ENCODE results near the gene MEIOB. TPM values are rescaled to one million over a fixed set of nuclear protein-coding genes. Genes with fewer than 3 reads are reported as not detected.

MEIOB gene
- total RNA-seq, 1 experiment from 2014 or later: not detected

DNA sequence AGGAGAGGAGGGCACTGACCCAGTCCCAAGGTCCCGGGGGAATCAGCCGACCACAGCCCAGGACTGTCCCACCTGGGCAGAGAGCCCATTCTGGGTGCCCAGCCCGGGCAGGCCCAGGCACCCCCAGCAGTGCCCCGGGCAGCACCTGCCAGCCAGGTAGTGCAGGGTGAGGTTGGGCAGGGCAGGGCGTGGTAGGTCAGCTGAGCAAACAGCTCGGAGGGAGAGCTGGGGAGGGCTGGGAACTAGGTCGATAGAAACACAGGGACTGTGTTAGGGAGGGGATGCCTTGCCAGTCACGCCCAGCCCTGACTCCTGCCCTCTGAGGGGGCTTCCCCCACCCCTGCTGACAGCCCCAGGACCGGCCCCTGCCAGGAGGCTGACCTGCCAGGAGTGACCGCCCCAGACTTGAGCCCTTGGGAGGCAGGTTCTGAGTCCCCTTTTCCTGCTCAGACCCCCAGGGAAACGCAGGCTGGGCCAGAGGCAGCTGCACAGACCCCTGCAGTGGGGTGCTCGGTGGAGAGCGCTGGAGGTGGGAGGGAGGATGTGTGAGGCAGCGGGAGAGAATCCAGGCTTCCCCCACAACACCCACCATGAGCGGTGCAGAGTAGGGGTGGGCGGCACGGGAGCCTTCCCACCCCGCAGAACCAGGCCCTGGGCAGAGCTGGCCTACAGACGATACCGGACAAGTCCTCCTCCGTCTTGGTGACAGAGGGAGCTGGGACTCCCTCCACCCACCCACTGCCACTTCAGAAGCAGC is 41.5 kb upstream of the MEIOB start:
- ATAC-seq: peak; percentile 90
- CTCF ChIA-PET: no interaction called here
- Histone ChIP-seq H3K27ac (ENCODE audit: low read length) (no peak overlapping the region), H3K9ac (ENCODE audit: low read length) (no peak overlapping the region), H3K4me3 (ENCODE audit: low read length) (no peak overlapping the region), H4K20me1 (ENCODE audit: low read length) (no peaks in the 10 kb centered on the region), H2AFZ (ENCODE audit: low read length) (no peak overlapping the region), H3K27me3 (ENCODE audit: low read length) (peaks cover 14% of the 10 kb centered on the region), H3K36me3 (ENCODE audit: low read depth, low read length) (no peaks in the 10 kb centered on the region), H3K9me3 (ENCODE audit: low read length) (no peaks in the 10 kb centered on the region), H3K9me2 (replicated peaks; ENCODE audit: low read length) (no peaks in the 10 kb centered on the region), H3F3A (ENCODE audit: low read length, unreplicated experiment) (no peaks in the 10 kb centered on the region), H3K79me2 (ENCODE audit: low read length) (no peaks in the 10 kb centered on the region), H3K4me1 (ENCODE audit: insufficient read depth, low read length) (peaks cover 11% of the 10 kb centered on the region), H3K4me2 (ENCODE audit: low read length) (peak overlapping the region; percentile 53)
- POLR2A ChIA-PET (ENCODE audit: unreplicated experiment): interaction anchor here (0.6 kb wide), 1 partner anchor 13 kb away, joined by 3 read pairs; no protein-coding TSS in a partner anchor
- intact Hi-C loops (cut with micrococcal nuclease): no loop called here
- BruUV-seq (replicated peaks): no TSS peak
- DNase-seq: peak; percentile 57
- TF ChIP-seq EZH2 (IDR thresholded peaks at IDR 0.05; ENCODE audit: low read length, unreplicated experiment): no peak
- no peak for TF ChIP-seq EZH2phosphoT487 (IDR thresholded peaks at IDR 0.05; ENCODE audit: borderline replicate concordance, low read length)
- TF ChIP-seq, protein P1, sequence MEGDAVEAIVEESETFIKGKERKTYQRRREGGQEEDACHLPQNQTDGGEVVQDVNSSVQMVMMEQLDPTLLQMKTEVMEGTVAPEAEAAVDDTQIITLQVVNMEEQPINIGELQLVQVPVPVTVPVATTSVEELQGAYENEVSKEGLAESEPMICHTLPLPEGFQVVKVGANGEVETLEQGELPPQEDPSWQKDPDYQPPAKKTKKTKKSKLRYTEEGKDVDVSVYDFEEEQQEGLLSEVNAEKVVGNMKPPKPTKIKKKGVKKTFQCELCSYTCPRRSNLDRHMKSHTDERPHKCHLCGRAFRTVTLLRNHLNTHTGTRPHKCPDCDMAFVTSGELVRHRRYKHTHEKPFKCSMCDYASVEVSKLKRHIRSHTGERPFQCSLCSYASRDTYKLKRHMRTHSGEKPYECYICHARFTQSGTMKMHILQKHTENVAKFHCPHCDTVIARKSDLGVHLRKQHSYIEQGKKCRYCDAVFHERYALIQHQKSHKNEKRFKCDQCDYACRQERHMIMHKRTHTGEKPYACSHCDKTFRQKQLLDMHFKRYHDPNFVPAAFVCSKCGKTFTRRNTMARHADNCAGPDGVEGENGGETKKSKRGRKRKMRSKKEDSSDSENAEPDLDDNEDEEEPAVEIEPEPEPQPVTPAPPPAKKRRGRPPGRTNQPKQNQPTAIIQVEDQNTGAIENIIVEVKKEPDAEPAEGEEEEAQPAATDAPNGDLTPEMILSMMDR (conservative IDR thresholded peaks at IDR 0.05; ENCODE audit: low read depth, low read length): no peak

- H3K4me1 ChIP-seq (ENCODE audit: insufficient read depth, low read length): peaks cover 11% of the 10 kb centered on the region
- H4K20me1 ChIP-seq (ENCODE audit: low read length): no peaks in the 10 kb centered on the region
- CTCF ChIA-PET: no interaction called here
- H3K9me2 ChIP-seq (replicated peaks; ENCODE audit: low read length): no peaks in the 10 kb centered on the region
- no peaks in the 10 kb centered on the region for H3K79me2 ChIP-seq (ENCODE audit: low read length)
- H3K9ac ChIP-seq (ENCODE audit: low read length): no peak overlapping the region
- no peak overlapping the region for H3K4me2 ChIP-seq (ENCODE audit: low read length)
- H3K36me3 ChIP-seq (ENCODE audit: low read depth, low read length): no peaks in the 10 kb centered on the region
- intact Hi-C loops (cut with micrococcal nuclease): no loop called here
- H3K27me3 ChIP-seq (ENCODE audit: low read length): peaks cover 6% of the 10 kb centered on the region
- no peak for DNase-seq
- POLR2A ChIA-PET (ENCODE audit: unreplicated experiment): no interaction called here
- no TSS peak for BruUV-seq (replicated peaks)
- no peaks in the 10 kb centered on the region for H3K9me3 ChIP-seq (ENCODE audit: low read length)
- TF ChIP-seq EZH2 (IDR thresholded peaks at IDR 0.05; ENCODE audit: low read length, unreplicated experiment): no peak
- no peak for TF ChIP-seq EZH2phosphoT487 (IDR thresholded peaks at IDR 0.05; ENCODE audit: borderline replicate concordance, low read length)
- TF ChIP-seq, protein P1 (conservative IDR thresholded peaks at IDR 0.05; ENCODE audit: low read depth, low read length): no peak
- H3K4me3 ChIP-seq (ENCODE audit: low read length): no peak overlapping the region
- H2AFZ ChIP-seq (ENCODE audit: low read length): no peak overlapping the region
- no peaks in the 10 kb centered on the region for H3F3A ChIP-seq (ENCODE audit: low read length, unreplicated experiment)
- H3K27ac ChIP-seq (ENCODE audit: low read length): no peak overlapping the region
- no peak for ATAC-seq
These were observed 40.2 kb upstream of the MEIOB start for GRCh38 chr16:1912215-1912543.

- no peaks in the 10 kb centered on the region for H3K36me3 ChIP-seq (ENCODE audit: low read depth, low read length)
- ATAC-seq (no peak), DNase-seq (no peak)
- no TSS peak for BruUV-seq (replicated peaks)
- CTCF ChIA-PET: no interaction called here
- POLR2A ChIA-PET (ENCODE audit: unreplicated experiment): no interaction called here
- H4K20me1 ChIP-seq (ENCODE audit: low read length): no peaks in the 10 kb centered on the region
- H3F3A ChIP-seq (ENCODE audit: low read length, unreplicated experiment): no peaks in the 10 kb centered on the region
- no peaks in the 10 kb centered on the region for H3K9me2 ChIP-seq (replicated peaks; ENCODE audit: low read length)
- intact Hi-C loops (cut with micrococcal nuclease): no loop called here
- peaks cover 11% of the 10 kb centered on the region for H3K4me1 ChIP-seq (ENCODE audit: insufficient read depth, low read length)
- TF ChIP-seq EZH2 (IDR thresholded peaks at IDR 0.05; ENCODE audit: low read length, unreplicated experiment) (no peak), EZH2phosphoT487 (IDR thresholded peaks at IDR 0.05; ENCODE audit: borderline replicate concordance, low read length) (no peak)
- TF ChIP-seq, protein P1 (conservative IDR thresholded peaks at IDR 0.05; ENCODE audit: low read depth, low read length): no peak
- no peak overlapping the region for H2AFZ ChIP-seq (ENCODE audit: low read length)
- no peaks in the 10 kb centered on the region for H3K79me2 ChIP-seq (ENCODE audit: low read length)
- H3K9me3 ChIP-seq (ENCODE audit: low read length): no peaks in the 10 kb centered on the region
- no peak overlapping the region for H3K27ac ChIP-seq (ENCODE audit: low read length)
- H3K27me3 ChIP-seq (ENCODE audit: low read length): peaks cover under 1% of the 10 kb centered on the region; the same call in 1 of the 2 replicates
- no peak overlapping the region for H3K4me3 ChIP-seq (ENCODE audit: low read length)
- H3K4me2 ChIP-seq (ENCODE audit: low read length): no peak overlapping the region
- H3K9ac ChIP-seq (ENCODE audit: low read length): no peak overlapping the region
These were observed 39.7 kb upstream of the MEIOB start for GRCh38 chr16:1911467-1912214.
